OCI-LY7 (cell line): ENCODE results near the gene TPD52L2. TPM values are rescaled to one million over a fixed set of nuclear protein-coding genes. Genes with fewer than 3 reads are reported as not detected.

Experiments
- BruUV-seq: library from RNA; stranded (reverse); fragments of 400-500 nt; replicated peaks from 2 replicates; lab custom pipeline; 2021; lab: Mats Ljungman, UMichigan
- CTCF ChIA-PET: fragments of 300-600 bp; sonication (Branson Sonifier 250); formaldehyde crosslinking; loops from one replicate; lab custom pipeline; 2022; ENCODE audit warnings: antibody characterized with exemption; ENCODE audit not compliant: unreplicated experiment; lab: Charles Lee
- POLR2A ChIA-PET: fragments of 300-600 bp; sonication (Branson Sonifier 250); formaldehyde crosslinking; loops from one replicate; lab custom pipeline; 2022; ENCODE audit warnings: antibody characterized with exemption; lab: Charles Lee
- DNase-seq: peaks from one replicate; pipeline ENCODE4 v3.0.0-alpha.2; 2015; ENCODE audit warnings: low spot score
- H2AFZ ChIP-seq: fragments of 200-600 bp; sonication (generic), shearing (Covaris generic); 2 replicates; pipeline ENCODE4 v1.6.1; 2014; ENCODE audit warnings: mild to moderate bottlenecking, antibody characterized with exemption, low read length, moderate library complexity
- H3K27ac ChIP-seq: fragments of 200-600 bp; sonication (generic); 2 replicates; pipeline ENCODE4 v1.5.1; 2014; ENCODE audit warnings: mixed run types, low read depth, mild to moderate bottlenecking, moderate library complexity, low read length, inconsistent platforms; ENCODE audit not compliant: poor library complexity, severe bottlenecking
- H3K36me3 ChIP-seq: fragments of 200-600 bp; sonication (generic); 2 replicates; pipeline ENCODE4 v1.6.1; 2014; ENCODE audit warnings: mild to moderate bottlenecking, antibody characterized with exemption, low read length, moderate library complexity, mixed read lengths; ENCODE audit not compliant: insufficient read depth
- H3K4me1 ChIP-seq: fragments of 200-600 bp; sonication (generic); 2 replicates; pipeline ENCODE4 v1.5.1; 2014; ENCODE audit warnings: mild to moderate bottlenecking, low read length; ENCODE audit not compliant: insufficient read depth, poor library complexity, severe bottlenecking
- H3K4me2 ChIP-seq: fragments of 200-600 bp; sonication (generic); 2 replicates; pipeline ENCODE4 v1.6.1; 2014; ENCODE audit warnings: mild to moderate bottlenecking, low read length
- H3K4me3 ChIP-seq: fragments of 200-600 bp; sonication (generic); 2 replicates; pipeline ENCODE4 v1.5.1; 2014; ENCODE audit warnings: mild to moderate bottlenecking, low read depth, low read length; ENCODE audit not compliant: poor library complexity, severe bottlenecking
- H3K79me2 ChIP-seq: fragments of 200-600 bp; sonication (generic); 2 replicates; pipeline ENCODE4 v1.6.1; 2016; ENCODE audit warnings: low read depth, mild to moderate bottlenecking, low read length, moderate library complexity, mixed read lengths; ENCODE audit not compliant: insufficient read depth
- H3K9me2 ChIP-seq: fragments of 200-600 bp; sonication (generic); 2 replicates; pipeline ENCODE4 v1.6.1; 2016; ENCODE audit warnings: mild to moderate bottlenecking, low read length, mixed read lengths; ENCODE audit not compliant: insufficient read depth
- H3K9me3 ChIP-seq: fragments of 200-600 bp; sonication (generic); 2 replicates; pipeline ENCODE4 v1.6.1; 2014; ENCODE audit warnings: mild to moderate bottlenecking, mixed run types, low read length, mixed read lengths
- H4K20me1 ChIP-seq: fragments of 200-600 bp; sonication (generic); 2 replicates; pipeline ENCODE4 v1.6.1; 2014; ENCODE audit warnings: mild to moderate bottlenecking, antibody characterized with exemption, low read length, moderate library complexity, mixed read lengths; ENCODE audit not compliant: insufficient read depth
- EZH2phosphoT487 ChIP-seq: fragments of 200-600 bp; sonication (generic); IDR thresholded peaks from 2 replicates; pipeline ENCODE4 v1.6.1; 2018; ENCODE audit warnings: low read depth, borderline replicate concordance, mild to moderate bottlenecking, mixed run types, antibody characterized with exemption, low read length, moderate library complexity, mixed read lengths
- intact Hi-C: fragments of 100-400 bp; cut with micrococcal nuclease; formaldehyde crosslinking; loops from one replicate; pipeline ENCODE4 v1.10.0; 2022; ENCODE audit not compliant: unreplicated experiment
- total RNA-seq, 2 experiments: library from RNA; depleted of rRNA in 1 of 2; stranded (reverse); fragments of >200 nt in 1 of 2; shearing (Covaris generic) in 1 of 2; gene quantifications; 2 replicates each; pipeline ENCODE4 v1.2.3, GENCODE V29; 2014 to 2022
- TF ChIP-seq, protein P1 (sequence below): fragments of 200-600 bp; sonication (generic); conservative IDR thresholded peaks from 2 replicates; pipeline ENCODE4 v1.5.1; 2014; ENCODE audit warnings: mild to moderate bottlenecking, antibody characterized with exemption, low read length, moderate library complexity, mixed read lengths

The TPD52L2 gene
- total RNA-seq, 2 experiments from 2014 or later, result 27.2 to 51.0 TPM

DNA sequence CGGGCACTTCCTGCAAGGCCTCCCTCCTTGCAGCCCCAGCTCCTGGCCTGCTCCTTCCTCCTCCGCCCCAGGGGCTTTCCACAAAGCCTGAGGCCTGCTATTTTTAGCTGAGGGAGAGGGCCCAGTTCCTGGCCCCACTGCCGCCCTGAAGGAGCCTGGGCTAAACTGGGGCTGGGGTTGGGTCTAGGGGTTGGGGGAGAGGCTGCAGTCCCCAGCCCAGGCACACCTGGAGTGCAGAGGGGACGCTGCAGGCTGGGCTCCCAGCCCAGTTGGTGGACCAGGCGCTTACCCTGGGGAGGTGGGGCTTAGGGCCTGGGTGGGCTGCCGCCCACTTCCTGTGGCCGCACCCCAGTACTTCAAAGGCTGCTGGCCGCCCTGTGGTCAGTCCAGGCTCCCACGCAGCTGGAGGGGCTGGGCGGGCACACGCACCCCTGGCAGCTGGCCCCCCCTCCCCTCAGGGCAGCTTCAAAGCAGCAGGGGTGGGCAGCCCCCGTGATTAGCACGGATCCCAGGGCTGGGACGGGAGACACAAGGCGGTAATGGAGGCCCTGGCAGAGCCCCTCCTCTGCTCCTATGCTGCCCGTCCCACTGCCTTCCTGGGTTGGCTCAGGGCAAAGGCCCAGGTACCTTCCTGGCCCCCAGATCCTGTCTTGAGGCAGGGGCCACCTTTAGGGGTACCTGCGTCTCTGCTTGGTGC, 10.9 kb upstream of the TPD52L2 start:
- no peak overlapping the region for H3K27ac ChIP-seq
- POLR2A ChIA-PET, result no interaction called here

DNA sequence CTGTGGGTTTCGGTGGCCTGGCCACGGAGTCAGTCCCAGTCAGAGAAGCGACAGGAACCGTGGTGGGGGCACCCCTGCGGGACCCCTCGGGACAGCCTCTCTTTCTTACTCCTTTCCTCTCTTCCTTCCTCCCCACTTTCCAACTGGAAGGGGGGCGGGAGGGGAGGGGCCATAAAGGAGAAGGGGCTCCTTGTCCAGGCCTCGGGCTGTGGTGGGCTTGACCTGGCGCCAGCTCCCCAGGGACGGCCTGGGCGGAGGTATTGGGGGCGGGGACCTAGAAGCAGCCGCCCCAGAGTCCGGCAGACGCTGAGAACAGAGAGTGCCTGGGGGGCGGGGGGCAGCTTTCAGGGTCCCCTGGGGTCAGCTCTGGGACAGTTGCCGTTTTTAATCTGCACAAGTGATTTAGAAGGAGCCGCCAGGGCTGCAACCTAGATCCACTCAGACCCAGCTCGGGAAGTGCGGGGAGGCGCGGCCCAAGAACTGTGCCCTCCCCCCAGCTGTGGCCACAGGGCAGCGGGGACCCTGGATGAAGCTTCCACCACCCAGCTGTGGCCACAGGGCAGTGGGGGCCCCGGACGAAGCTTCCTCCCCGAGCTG, 10.2 kb upstream of the TPD52L2 start:
- TF ChIP-seq EZH2phosphoT487, result no peak
- TF ChIP-seq, protein P1, sequence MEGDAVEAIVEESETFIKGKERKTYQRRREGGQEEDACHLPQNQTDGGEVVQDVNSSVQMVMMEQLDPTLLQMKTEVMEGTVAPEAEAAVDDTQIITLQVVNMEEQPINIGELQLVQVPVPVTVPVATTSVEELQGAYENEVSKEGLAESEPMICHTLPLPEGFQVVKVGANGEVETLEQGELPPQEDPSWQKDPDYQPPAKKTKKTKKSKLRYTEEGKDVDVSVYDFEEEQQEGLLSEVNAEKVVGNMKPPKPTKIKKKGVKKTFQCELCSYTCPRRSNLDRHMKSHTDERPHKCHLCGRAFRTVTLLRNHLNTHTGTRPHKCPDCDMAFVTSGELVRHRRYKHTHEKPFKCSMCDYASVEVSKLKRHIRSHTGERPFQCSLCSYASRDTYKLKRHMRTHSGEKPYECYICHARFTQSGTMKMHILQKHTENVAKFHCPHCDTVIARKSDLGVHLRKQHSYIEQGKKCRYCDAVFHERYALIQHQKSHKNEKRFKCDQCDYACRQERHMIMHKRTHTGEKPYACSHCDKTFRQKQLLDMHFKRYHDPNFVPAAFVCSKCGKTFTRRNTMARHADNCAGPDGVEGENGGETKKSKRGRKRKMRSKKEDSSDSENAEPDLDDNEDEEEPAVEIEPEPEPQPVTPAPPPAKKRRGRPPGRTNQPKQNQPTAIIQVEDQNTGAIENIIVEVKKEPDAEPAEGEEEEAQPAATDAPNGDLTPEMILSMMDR, result no peak
- Histone ChIP-seq H3K4me1 (peaks cover 13% of the 10 kb centered on the region), H3K36me3 (no peaks in the 10 kb centered on the region), H4K20me1 (no peaks in the 10 kb centered on the region), H3K4me3 (no peak overlapping the region), H3K9me2 (no peaks in the 10 kb centered on the region), H3K4me2 (no peak overlapping the region), H2AFZ (no peak overlapping the region), H3K79me2 (no peaks in the 10 kb centered on the region), H3K27ac (no peak overlapping the region), H3K9me3 (no peaks in the 10 kb centered on the region)
- CTCF ChIA-PET, result no interaction called here
- POLR2A ChIA-PET, result no interaction called here
- DNase-seq, result no peak
- intact Hi-C loops, result no loop called here
- no TSS peak for BruUV-seq

More for the DNA sequence above, 10.9 kb upstream of the TPD52L2 start:
- TF ChIP-seq EZH2phosphoT487, result no peak
- TF ChIP-seq, protein P1, result no peak
- BruUV-seq, result no TSS peak
- no peaks in the 10 kb centered on the region for H3K79me2 ChIP-seq
- H2AFZ ChIP-seq, result no peak overlapping the region
- peaks cover 13% of the 10 kb centered on the region for H3K4me1 ChIP-seq
- no peaks in the 10 kb centered on the region for H3K9me3 ChIP-seq
- no peak overlapping the region for H3K4me3 ChIP-seq
- H3K9me2 ChIP-seq, result no peaks in the 10 kb centered on the region
- DNase-seq, result no peak
- no peak overlapping the region for H3K4me2 ChIP-seq
- intact Hi-C loops, result no loop called here
- H4K20me1 ChIP-seq, result no peaks in the 10 kb centered on the region
- CTCF ChIA-PET, result no interaction called here
- H3K36me3 ChIP-seq, result no peaks in the 10 kb centered on the region
